SU-DHL-6 (cell line): Measurements from ENCODE around the gene ZNF562.
"Not testable (repeated sequence)": the region's sequence is repeated elsewhere in the genome, so short reads cannot be mapped to it uniquely, and the experiment has no call there.

ENCODE experiments used
- H2AFZ ChIP-seq: fragments of 200-600 bp; sonication (generic); 2 replicates; pipeline ENCODE4 v1.6.1; 2014; ENCODE audit warnings: low read depth, mild to moderate bottlenecking, moderate library complexity, mixed read lengths, antibody characterized with exemption, low read length; ENCODE audit not compliant: severe bottlenecking
- H3F3A ChIP-seq: fragments of 200-600 bp; shearing (Covaris generic); 2 replicates; pipeline ENCODE4 v1.6.0; 2016; ENCODE audit warnings: antibody characterized with exemption, mild to moderate bottlenecking; ENCODE audit not compliant: insufficient read depth
- H3K27ac ChIP-seq: fragments of 200-600 bp; sonication (generic); 2 replicates; pipeline ENCODE4 v1.5.1; 2016; ENCODE audit warnings: low read depth, mild to moderate bottlenecking, low read length, moderate library complexity, mixed read lengths
- H3K27me3 ChIP-seq: fragments of 200-600 bp; sonication (generic), shearing (Covaris generic); 2 replicates; pipeline ENCODE4 v1.6.0; 2014; ENCODE audit warnings: mild to moderate bottlenecking, low read length
- H3K36me3 ChIP-seq: fragments of 200-600 bp; sonication (generic); 2 replicates; pipeline ENCODE4 v1.6.1; 2014; ENCODE audit warnings: mild to moderate bottlenecking, low read length, mixed read lengths
- H3K4me2 ChIP-seq: fragments of 300-600, 200-600 bp; shearing (Covaris generic), sonication (generic); 2 replicates; pipeline ENCODE4 v1.6.0; 2014; ENCODE audit warnings: low read length, low read depth, mild to moderate bottlenecking; ENCODE audit not compliant: poor library complexity, severe bottlenecking
- H3K4me3 ChIP-seq: fragments of 200-600 bp; sonication (generic); 2 replicates; pipeline ENCODE4 v1.5.1; 2014; ENCODE audit warnings: antibody characterized with exemption, low read length, mild to moderate bottlenecking, mixed read lengths; ENCODE audit not compliant: insufficient read depth, poor library complexity, severe bottlenecking
- H3K79me2 ChIP-seq: fragments of 200-600 bp; sonication (generic); 2 replicates; pipeline ENCODE4 v1.6.1; 2014; ENCODE audit warnings: mild to moderate bottlenecking, low read length, moderate library complexity; ENCODE audit not compliant: insufficient read depth
- H3K9ac ChIP-seq: fragments of 200-600 bp; sonication (generic); 2 replicates; pipeline ENCODE4 v1.7.0; 2014; ENCODE audit warnings: mild to moderate bottlenecking, low read length
- H3K9me2 ChIP-seq: fragments of 200-600 bp; sonication (generic); replicated peaks from 2 replicates; pipeline ENCODE4 v1.6.1; 2014; ENCODE audit warnings: low read length; ENCODE audit not compliant: insufficient read depth
- H3K9me3 ChIP-seq: fragments of 200-600 bp; sonication (generic); 2 replicates; pipeline ENCODE4 v1.6.1; 2014; ENCODE audit warnings: low read length, mixed read lengths; ENCODE audit not compliant: insufficient read depth
- H4K20me1 ChIP-seq: fragments of 200-600 bp; sonication (generic); 2 replicates; pipeline ENCODE4 v1.6.1; 2014; ENCODE audit warnings: low read depth, mild to moderate bottlenecking, antibody characterized with exemption, low read length, moderate library complexity, mixed read lengths
- CTCF ChIP-seq: fragments of 200-600 bp; sonication (generic); IDR thresholded peaks from one replicate; pipeline ENCODE4 v1.5.1; 2017; ENCODE audit warnings: antibody characterized with exemption, mild to moderate bottlenecking, low read length, moderate library complexity; ENCODE audit not compliant: insufficient read depth, poor library complexity, severe bottlenecking
- EZH2phosphoT487 ChIP-seq: fragments of 200-600 bp; sonication (generic), shearing (Covaris generic); conservative IDR thresholded peaks from 2 replicates; pipeline ENCODE4 v1.6.1; 2018; ENCODE audit warnings: mild to moderate bottlenecking, antibody characterized with exemption, low read length, moderate library complexity, mixed read lengths

The ZNF562 gene

GRCh38 chr19:9668544-9668943, 6.4 kb downstream of the ZNF562 start:
- peaks cover 8% of the 10 kb centered on the region; the same call in 1 of the 2 replicates for H4K20me1 ChIP-seq

GRCh38 chr19:9667898-9668297, 7.0 kb downstream of the ZNF562 start:
- H3K4me3 ChIP-seq, result no peak overlapping the region
- H2AFZ ChIP-seq, result no peak overlapping the region
- no peak overlapping the region for H3K27ac ChIP-seq
- no peaks in the 10 kb centered on the region for H3K9me2 ChIP-seq
- H3K36me3 ChIP-seq, result peaks cover 28% of the 10 kb centered on the region
- H3K9ac ChIP-seq, result no peak overlapping the region
- H3K9me3 ChIP-seq, result peaks cover 18% of the 10 kb centered on the region; the same call in 1 of the 2 replicates
- H3F3A ChIP-seq, result 0 out of 2 replicates have a peak, but pooled peaks cover 3% of the 10 kb centered on the region
- no peak overlapping the region for H3K4me2 ChIP-seq
- H4K20me1 ChIP-seq, result peaks cover 8% of the 10 kb centered on the region; the same call in 1 of the 2 replicates
- TF ChIP-seq CTCF (no peak), EZH2phosphoT487 (no peak)
- H3K27me3 ChIP-seq, result no peaks in the 10 kb centered on the region
- peaks cover 100% of the 10 kb centered on the region for H3K79me2 ChIP-seq

More at GRCh38 chr19:9668544-9668943, 6.4 kb downstream of the ZNF562 start:
- no peak overlapping the region for H3K9ac ChIP-seq
- peaks cover 100% of the 10 kb centered on the region for H3K79me2 ChIP-seq
- H3F3A ChIP-seq, result 0 out of 2 replicates have a peak, but pooled peaks cover 3% of the 10 kb centered on the region
- no peak for TF ChIP-seq CTCF
- no peak for TF ChIP-seq EZH2phosphoT487
- no peak overlapping the region for H2AFZ ChIP-seq
- H3K27me3 ChIP-seq, result no peaks in the 10 kb centered on the region
- H3K9me2 ChIP-seq, result no peaks in the 10 kb centered on the region
- H3K27ac ChIP-seq, result no peak overlapping the region
- H3K9me3 ChIP-seq, result peaks cover 24% of the 10 kb centered on the region; the same call in 1 of the 2 replicates
- H3K4me2 ChIP-seq, result no peak overlapping the region
- no peak overlapping the region for H3K4me3 ChIP-seq
- H3K36me3 ChIP-seq, result peaks cover 35% of the 10 kb centered on the region

GRCh38 chr19:9658769-9659168, 16.1 kb downstream of the ZNF562 start:
- Histone ChIP-seq H3K4me2 (no peak overlapping the region), H3K4me3 (no peak overlapping the region), H4K20me1 (no peaks in the 10 kb centered on the region; the same call in 1 of the 2 replicates), H3K9me2 (no peaks in the 10 kb centered on the region), H3K79me2 (peaks cover 47% of the 10 kb centered on the region), H3K36me3 (peaks cover 19% of the 10 kb centered on the region), H3F3A (no peaks in the 10 kb centered on the region), H3K9ac (no peak overlapping the region), H3K27me3 (no peaks in the 10 kb centered on the region), H3K9me3 (peaks cover 3% of the 10 kb centered on the region; the same call in 1 of the 2 replicates), H2AFZ (no peak overlapping the region), H3K27ac (no peak overlapping the region)
- TF ChIP-seq EZH2phosphoT487, result no peak
- TF ChIP-seq CTCF, result no peak

GRCh38 chr19:9653066-9653555, 21.8 kb downstream of the ZNF562 start:
- H3K9me3 ChIP-seq, H3F3A ChIP-seq: not testable (repeated sequence)

GRCh38 chr19:9651464-9651863, 23.4 kb downstream of the ZNF562 start:
- not testable (repeated sequence) for H3K9ac ChIP-seq, H3K4me2 ChIP-seq, H3K4me3 ChIP-seq, H3K9me3 ChIP-seq, H3K27ac ChIP-seq, H3K9me2 ChIP-seq, H3K27me3 ChIP-seq, H3F3A ChIP-seq, H4K20me1 ChIP-seq, H2AFZ ChIP-seq, H3K79me2 ChIP-seq
- peaks cover 38% of the 10 kb centered on the region for H3K36me3 ChIP-seq

More at GRCh38 chr19:9653066-9653555, 21.8 kb downstream of the ZNF562 start:
- H3K9ac ChIP-seq, H3K79me2 ChIP-seq, H3K27me3 ChIP-seq, H3K4me2 ChIP-seq, H2AFZ ChIP-seq, H3K9me2 ChIP-seq, H3K27ac ChIP-seq, H4K20me1 ChIP-seq, H3K4me3 ChIP-seq: not testable (repeated sequence)
- H3K36me3 ChIP-seq, result peaks cover 42% of the 10 kb centered on the region
